PC-9 (cell line): ENCODE results near the gene ZNF609. TPM values are rescaled to one million over a fixed set of nuclear protein-coding genes. Genes with fewer than 3 reads are reported as not detected.
"Not testable (repeated sequence)": the region's sequence is repeated elsewhere in the genome, so short reads cannot be mapped to it uniquely, and the experiment has no call there.

Experiments used
- BruUV-seq: library from RNA; stranded (reverse); fragments of 400-500 nt; replicated peaks from 2 replicates; lab custom pipeline; 2021; lab: Mats Ljungman, UMichigan
- CTCF ChIA-PET: fragments of 300-600 bp; sonication (Branson Sonifier 250); formaldehyde crosslinking; loops from one replicate; lab custom pipeline; 2022; ENCODE audit warnings: antibody characterized with exemption; lab: Charles Lee
- POLR2A ChIA-PET: fragments of 300-600 bp; sonication (Branson Sonifier 250); formaldehyde crosslinking; loops from one replicate; lab custom pipeline; 2022; ENCODE audit warnings: antibody characterized with exemption; ENCODE audit not compliant: unreplicated experiment; lab: Charles Lee
- DNase-seq, 2 experiments: peaks; one replicate each; pipeline versions ENCODE4 v3.0.0 to v3.0.0-alpha.2; 2015 to 2022; ENCODE audit warnings: mixed read lengths in 1 of 2
- H2AFZ ChIP-seq: fragments of 200-600 bp; sonication (generic); 2 replicates; pipeline ENCODE4 v1.8.1; 2017; ENCODE audit warnings: antibody characterized with exemption
- H3F3A ChIP-seq: fragments of 200-600 bp; sonication (generic); 2 replicates; pipeline ENCODE4 v1.8.1; 2017; ENCODE audit warnings: antibody characterized with exemption, mild to moderate bottlenecking, low read depth; ENCODE audit not compliant: insufficient read depth
- H3K27ac ChIP-seq: fragments of 200-600 bp; sonication (generic); 2 replicates; pipeline ENCODE4 v1.6.1; 2016; ENCODE audit warnings: mixed run types
- H3K27me3 ChIP-seq: fragments of 200-600 bp; sonication (generic); 2 replicates; pipeline ENCODE4 v1.6.1; 2016; ENCODE audit warnings: low read depth, mixed run types; ENCODE audit not compliant: insufficient read depth
- H3K36me3 ChIP-seq: fragments of 200-600 bp; sonication (generic); 2 replicates; pipeline ENCODE4 v1.6.1; 2016; ENCODE audit warnings: low read depth, mixed run types
- H3K4me1 ChIP-seq: fragments of 200-600 bp; sonication (generic); replicated peaks from 2 replicates; pipeline ENCODE4 v1.6.1; 2016; ENCODE audit warnings: mixed run types; ENCODE audit not compliant: insufficient read depth
- H3K4me2 ChIP-seq: fragments of 200-600 bp; sonication (generic); 2 replicates; pipeline ENCODE4 v1.6.1; 2017; ENCODE audit warnings: mixed run types
- H3K4me3 ChIP-seq: fragments of 200-600 bp; sonication (generic); 2 replicates; pipeline ENCODE4 v1.6.1; 2016; ENCODE audit warnings: mixed run types
- H3K79me2 ChIP-seq: fragments of 200-600 bp; sonication (generic); 2 replicates; pipeline ENCODE4 v1.6.1; 2017; ENCODE audit warnings: low read depth, mixed run types
- H3K9me2 ChIP-seq: fragments of 200-600 bp; sonication (generic); 2 replicates; pipeline ENCODE4 v1.8.1; 2017; ENCODE audit warnings: mild to moderate bottlenecking; ENCODE audit not compliant: insufficient read depth
- H3K9me3 ChIP-seq: fragments of 200-600 bp; sonication (generic); 2 replicates; pipeline ENCODE4 v1.8.1; 2016; ENCODE audit warnings: low read depth; ENCODE audit not compliant: insufficient read depth
- H4K20me1 ChIP-seq: fragments of 200-600 bp; sonication (generic); 2 replicates; pipeline ENCODE4 v1.8.1; 2017; ENCODE audit not compliant: insufficient read depth
- CTCF ChIP-seq: fragments of 200-600 bp; sonication (generic); conservative IDR thresholded peaks from 2 replicates; pipeline ENCODE4 v1.6.1; 2017; ENCODE audit warnings: mixed run types, antibody characterized with exemption, mild to moderate bottlenecking, moderate library complexity
- EZH2 ChIP-seq: fragments of 200-600 bp; sonication (generic); IDR thresholded peaks from 2 replicates; pipeline ENCODE4 v1.8.0; 2017; ENCODE audit warnings: antibody characterized with exemption, low read depth
- intact Hi-C: fragments of 100-400 bp; cut with micrococcal nuclease; formaldehyde crosslinking; loops from one replicate; pipeline ENCODE4 v1.10.0; 2022; ENCODE audit not compliant: unreplicated experiment
- total RNA-seq: library from RNA; stranded (reverse); gene quantifications from 2 replicates; pipeline ENCODE4 v1.2.3, GENCODE V29; 2021

ZNF609 gene
- total RNA-seq, 1 experiment from 2014 or later: 38.6 TPM

DNA sequence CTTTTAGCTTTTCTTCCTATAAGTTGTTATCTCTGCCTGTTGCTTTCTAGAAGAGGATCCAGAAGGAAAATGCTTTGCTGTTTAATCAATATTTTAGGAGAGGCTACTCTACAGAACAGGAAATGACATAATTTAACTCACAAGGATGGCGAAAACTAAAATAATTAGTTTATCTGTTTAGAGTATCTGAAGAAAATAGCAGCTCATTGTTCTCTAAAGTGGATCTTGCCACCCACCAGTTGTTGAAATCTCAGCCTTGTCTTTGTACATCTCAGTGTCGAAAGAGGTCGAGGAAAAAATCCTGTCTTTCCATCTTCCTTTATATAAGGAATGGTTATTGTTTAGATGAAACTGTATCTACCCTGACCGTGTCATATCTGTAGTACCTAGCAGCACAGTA is 126.6 kb downstream of the ZNF609 start:
- TF ChIP-seq CTCF (no peak), EZH2 (no peak)
- Histone ChIP-seq H3K4me1 (no peaks in the 10 kb centered on the region), H3K27ac (no peak overlapping the region), H4K20me1 (no peaks in the 10 kb centered on the region), H3K4me3 (no peak overlapping the region), H3K9me3 (no peaks in the 10 kb centered on the region), H3K36me3 (no peaks in the 10 kb centered on the region), H3K79me2 (peaks cover 25% of the 10 kb centered on the region), H3K4me2 (no peak overlapping the region), H2AFZ (no peak overlapping the region), H3K9me2 (no peaks in the 10 kb centered on the region), H3F3A (no peaks in the 10 kb centered on the region), H3K27me3 (no peaks in the 10 kb centered on the region)
- DNase-seq: no peak
- no TSS peak for BruUV-seq
- intact Hi-C loops: no loop called here
- CTCF ChIA-PET: interaction anchor here (0.6 kb wide), 1 partner anchor 86 kb away, joined by 9 read pairs; no protein-coding TSS in a partner anchor
- POLR2A ChIA-PET: no interaction called here

GRCh38 chr15:64589435-64590084 is 129.2 kb downstream of the ZNF609 start:
- Histone ChIP-seq H2AFZ (no peak overlapping the region), H4K20me1 (no peaks in the 10 kb centered on the region), H3K9me3 (no peaks in the 10 kb centered on the region), H3K36me3 (no peaks in the 10 kb centered on the region), H3K4me2 (no peak overlapping the region), H3K4me3 (no peak overlapping the region), H3K4me1 (no peaks in the 10 kb centered on the region), H3K9me2 (no peaks in the 10 kb centered on the region), H3F3A (no peaks in the 10 kb centered on the region), H3K79me2 (peaks cover 18% of the 10 kb centered on the region; the same call in 1 of the 2 replicates), H3K27ac (no peak overlapping the region), H3K27me3 (no peaks in the 10 kb centered on the region)
- ChIA-PET POLR2A (interaction anchor here (0.6 kb wide), 1 partner anchor 76 kb away, joined by 4 read pairs; no protein-coding TSS in a partner anchor), CTCF (no interaction called here)
- intact Hi-C loops: no loop called here
- BruUV-seq: no TSS peak
- no peak for DNase-seq
- TF ChIP-seq EZH2 (no peak), CTCF (no peak)

GRCh38 chr15:64592845-64593244 is 132.5 kb downstream of the ZNF609 start:
- H3K9me3 ChIP-seq, H3K4me1 ChIP-seq, H3K4me2 ChIP-seq, H4K20me1 ChIP-seq, POLR2A ChIA-PET, H3K27ac ChIP-seq, H3K4me3 ChIP-seq, H3K9me2 ChIP-seq, CTCF ChIA-PET, DNase-seq, H3K27me3 ChIP-seq, H3K36me3 ChIP-seq, intact Hi-C loops, H3F3A ChIP-seq, H2AFZ ChIP-seq, BruUV-seq: not testable (repeated sequence)
- H3K79me2 ChIP-seq: peaks cover 10% of the 10 kb centered on the region; the same call in 1 of the 2 replicates
